ENCODE measurements around the gene PGAP6. TPM values are rescaled to one million over a fixed set of nuclear protein-coding genes. Genes with fewer than 3 reads are reported as not detected.

The PGAP6 gene
- total RNA-seq, 1 experiment from 2014 or later, result 128 TPM

DNA sequence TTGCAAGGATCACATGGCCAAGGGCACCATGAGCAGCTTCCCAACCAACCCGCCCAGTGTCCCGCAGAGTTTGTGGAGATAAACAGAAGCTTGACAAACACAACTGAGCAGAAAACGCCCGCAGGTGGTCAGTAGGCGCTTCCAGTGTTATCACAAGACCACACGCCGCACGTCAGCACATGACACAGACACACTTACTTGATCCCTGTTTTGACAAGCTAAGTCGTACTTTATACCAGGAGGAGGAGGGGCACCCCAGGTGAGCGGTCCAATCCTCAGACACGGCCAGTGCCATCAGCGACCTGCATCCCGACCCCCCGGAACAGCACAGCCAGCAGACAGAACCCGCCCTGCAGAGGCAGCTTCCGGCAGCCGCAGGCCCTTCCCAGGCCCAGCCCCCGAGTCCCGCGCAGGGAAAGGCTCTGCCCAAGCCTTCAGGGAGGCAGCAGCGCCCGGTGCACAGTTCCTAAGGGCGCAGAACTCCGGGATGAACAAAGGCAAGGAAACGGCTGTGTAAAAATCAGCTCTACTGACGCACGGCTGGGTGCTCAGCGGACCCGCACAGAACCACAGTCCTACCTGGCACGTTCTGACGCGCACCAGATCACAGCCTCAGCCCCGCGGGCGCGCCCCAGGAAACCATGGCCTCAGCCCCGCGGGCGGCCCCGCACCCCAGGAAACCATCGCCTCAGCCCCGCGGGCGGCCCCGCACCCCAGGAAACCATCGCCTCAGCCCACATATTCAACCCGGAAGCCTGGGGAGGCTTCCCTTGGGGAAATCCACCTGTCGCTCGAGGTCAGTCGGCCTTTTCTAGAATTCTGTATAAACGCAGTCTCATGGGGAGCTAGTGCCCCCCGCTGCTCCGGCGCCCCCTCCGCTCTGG lies 57.1 kb downstream of the PGAP6 start:
- CTCF ChIA-PET, result no interaction called here
- Histone ChIP-seq H3K4me3 (ENCODE audit: low read depth in 2 of 2, low read length in 2 of 2) (peak overlapping the region in 1 of 2 experiments; percentile 9; a peak in 2 of 4 replicates), H3K9me3 (ENCODE audit: control insufficient read depth, insufficient read depth, low read depth, low read length) (no peaks in the 10 kb centered on the region), H3K27ac (ENCODE audit: low read length) (peak overlapping the region; percentile 74), H3K4me1 (ENCODE audit: control insufficient read depth, insufficient read depth, low read length) (peaks cover 40% of the 10 kb centered on the region), H3K36me3 (ENCODE audit: control insufficient read depth, insufficient read depth, low read length) (no peaks in the 10 kb centered on the region), H3K27me3 (ENCODE audit: control insufficient read depth, insufficient read depth, low read length) (no peaks in the 10 kb centered on the region)
- BruUV-seq (replicated peaks), result no TSS peak
- in situ Hi-C loops (cut with HindIII; ENCODE audit: low pct_unique_long_range_greater_than_20kb, low sequenced_read_pairs) (no loop called here), intact Hi-C loops (cut with micrococcal nuclease; ENCODE audit: unreplicated experiment) (no loop called here)
- no peak for TF ChIP-seq CTCF (IDR thresholded peaks at IDR 0.05)
- no peak for TF ChIP-seq TCF7L2 (IDR thresholded peaks at IDR 0.05; ENCODE audit: low read depth, low read length)
- DNase-seq (ENCODE audit: low read depth, low spot score) (no peak), ATAC-seq (peak; percentile 43)
- POLR2A ChIA-PET, result interaction anchor here (0.5 to 0.6 kb wide), 2 partner anchors 48 to 102 kb away, joined by 3 to 6 read pairs; no protein-coding TSS in a partner anchor

DNA sequence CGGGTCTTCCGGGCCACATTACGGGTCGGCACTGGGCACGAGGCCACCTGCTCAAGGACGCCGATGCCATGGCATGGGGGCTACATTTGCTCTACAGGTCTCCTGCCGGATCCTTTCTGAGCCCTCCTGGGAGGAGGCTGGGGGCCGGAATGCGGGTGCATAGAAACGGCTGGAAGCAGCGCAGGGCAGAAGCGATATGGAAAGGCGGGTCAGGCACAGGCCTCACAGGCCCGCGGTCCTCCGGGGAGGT lies 57.7 kb downstream of the PGAP6 start:
- peak overlapping the region; percentile 74; the same call in 1 of the 2 replicates for H3K27ac ChIP-seq (ENCODE audit: low read length)
- no peaks in the 10 kb centered on the region for H3K36me3 ChIP-seq (ENCODE audit: control insufficient read depth, insufficient read depth, low read length)
- no peaks in the 10 kb centered on the region for H3K27me3 ChIP-seq (ENCODE audit: control insufficient read depth, insufficient read depth, low read length)
- no peak for TF ChIP-seq POLR2AphosphoS5 (IDR thresholded peaks at IDR 0.05; ENCODE audit: low read depth, low read length)
- TF ChIP-seq SIN3A (IDR thresholded peaks at IDR 0.05; ENCODE audit: borderline replicate concordance, insufficient read depth, low read depth, low read length), result no peak
- no peak for TF ChIP-seq TCF7L2 (IDR thresholded peaks at IDR 0.05; ENCODE audit: low read depth, low read length)
- TF ChIP-seq CTCF (IDR thresholded peaks at IDR 0.05), result no peak
- TF ChIP-seq REST (IDR thresholded peaks at IDR 0.05; ENCODE audit: insufficient read depth in 1 of 2, low read depth in 2 of 2, low read length in 1 of 2), result no peak
- POLR2A ChIA-PET, result interaction anchor here (0.6 kb wide), 1 partner anchor 103 kb away, joined by 6 read pairs; no protein-coding TSS in a partner anchor
- no peak overlapping the region for H3K4me3 ChIP-seq (ENCODE audit: low read depth in 2 of 2, low read length in 2 of 2)
- no peaks in the 10 kb centered on the region for H3K9me3 ChIP-seq (ENCODE audit: control insufficient read depth, insufficient read depth, low read depth, low read length)
- no peak for DNase-seq (ENCODE audit: low read depth, low spot score)
- ATAC-seq, result no peak
- intact Hi-C loops (cut with micrococcal nuclease; ENCODE audit: unreplicated experiment) (no loop called here), in situ Hi-C loops (cut with HindIII; ENCODE audit: low pct_unique_long_range_greater_than_20kb, low sequenced_read_pairs) (no loop called here)
- CTCF ChIA-PET, result no interaction called here
- no TSS peak for BruUV-seq (replicated peaks)
- H3K4me1 ChIP-seq (ENCODE audit: control insufficient read depth, insufficient read depth, low read length), result peaks cover 40% of the 10 kb centered on the region
